Neural cell (in vitro differentiated cells): ENCODE data around the gene ACTR10. TPM values are rescaled to one million over a fixed set of nuclear protein-coding genes. Genes with fewer than 3 reads are reported as not detected.
A peak's percentile ranks its signal among the peaks of the same experiment; 100 is the strongest.

Experiments used
- H2AFZ ChIP-seq: fragments of 200-600, 300-800 bp; sonication (generic), shearing (Covaris generic); 2 replicates; pipeline ENCODE4 v1.6.0; 2014; ENCODE audit warnings: low read depth, mild to moderate bottlenecking, antibody characterized with exemption, low read length, moderate library complexity
- H3F3A ChIP-seq: fragments of 200-600 bp; shearing (Covaris generic); 2 replicates; pipeline ENCODE4 v1.6.1; 2016; ENCODE audit warnings: mild to moderate bottlenecking, moderate library complexity, mixed read lengths, antibody characterized with exemption, low read length; ENCODE audit not compliant: insufficient read depth, poor library complexity, severe bottlenecking
- H3K27ac ChIP-seq: fragments of 200-600, 300-800 bp; sonication (generic), shearing (Covaris generic); 2 replicates; pipeline ENCODE4 v1.5.1; 2014; ENCODE audit warnings: mild to moderate bottlenecking, low read length, moderate library complexity
- H3K27me3 ChIP-seq: fragments of 300-800, 200-600 bp; sonication (generic), shearing (Covaris generic); 2 replicates; pipeline ENCODE4 v1.6.0; 2014; ENCODE audit warnings: mild to moderate bottlenecking, low read depth, low read length, moderate library complexity; ENCODE audit not compliant: insufficient read depth
- H3K36me3 ChIP-seq: fragments of 300-800, 200-600 bp; sonication (generic), shearing (Covaris generic); 2 replicates; pipeline ENCODE4 v1.5.1; 2014; ENCODE audit warnings: mild to moderate bottlenecking, antibody characterized with exemption, low read length, moderate library complexity; ENCODE audit not compliant: insufficient read depth
- H3K4me2 ChIP-seq: fragments of 300-800, 200-600 bp; sonication (generic), shearing (Covaris generic); 2 replicates; pipeline ENCODE4 v1.6.0; 2014; ENCODE audit warnings: mild to moderate bottlenecking, low read length
- H3K4me3 ChIP-seq: fragments of 300-800, 200-600 bp; sonication (generic), shearing (Covaris generic); 2 replicates; pipeline ENCODE4 v1.5.1; 2014; ENCODE audit warnings: mild to moderate bottlenecking, low read length, moderate library complexity
- H3K79me2 ChIP-seq: fragments of 200-600 bp; shearing (Covaris generic); replicated peaks from 2 replicates; pipeline ENCODE4 v1.6.0; 2014; ENCODE audit warnings: mild to moderate bottlenecking, low read length, moderate library complexity; ENCODE audit not compliant: insufficient read depth
- H3K9ac ChIP-seq: fragments of 300-800, 200-600 bp; sonication (generic), shearing (Covaris generic); 2 replicates; pipeline ENCODE4 v1.6.1; 2016; ENCODE audit warnings: mild to moderate bottlenecking, low read length, mixed read lengths
- H3K9me2 ChIP-seq: fragments of 200-600 bp; shearing (Covaris generic); 2 replicates; pipeline ENCODE4 v1.6.1; 2016; ENCODE audit warnings: mild to moderate bottlenecking, low read length, mixed read lengths; ENCODE audit not compliant: insufficient read depth
- H3K9me3 ChIP-seq: fragments of 200-600, 300-800 bp; sonication (generic), shearing (Covaris generic); 2 replicates; pipeline ENCODE4 v1.6.1; 2016; ENCODE audit warnings: mild to moderate bottlenecking, mixed run types, low read length, moderate library complexity, mixed read lengths
- H4K20me1 ChIP-seq: fragments of 200-600 bp; shearing (Covaris generic); 2 replicates; pipeline ENCODE4 v1.6.1; 2016; ENCODE audit warnings: mild to moderate bottlenecking, mixed run types; ENCODE audit not compliant: insufficient read depth
- CTCF ChIP-seq: fragments of 450-650 bp; IDR thresholded peaks from 2 replicates; pipeline ENCODE4 v1.5.1; 2014; ENCODE audit warnings: antibody characterized with exemption, mild to moderate bottlenecking, moderate library complexity; ENCODE audit not compliant: poor library complexity, severe bottlenecking
- EP300 ChIP-seq: fragments of 450-650 bp; conservative IDR thresholded peaks from 2 replicates; pipeline ENCODE4 v1.6.1; 2014; ENCODE audit warnings: antibody characterized with exemption, mild to moderate bottlenecking, moderate library complexity; ENCODE audit not compliant: poor library complexity, severe bottlenecking
- EZH2 ChIP-seq: fragments of 200-600, 300-800 bp; shearing (Covaris generic), sonication (generic); IDR thresholded peaks from 2 replicates; pipeline ENCODE4 v1.6.1; 2014; ENCODE audit warnings: antibody characterized with exemption, low read length, borderline replicate concordance, mild to moderate bottlenecking; ENCODE audit not compliant: insufficient read depth, poor library complexity, severe bottlenecking
- MXI1 ChIP-seq: fragments of 450-650 bp; conservative IDR thresholded peaks from 2 replicates; pipeline ENCODE4 v1.6.1; 2014; ENCODE audit warnings: antibody characterized with exemption, mild to moderate bottlenecking; ENCODE audit not compliant: poor library complexity, severe bottlenecking
- POLR2AphosphoS5 ChIP-seq: IDR thresholded peaks from 2 replicates; pipeline ENCODE4 v1.6.1; 2012
- RAD21 ChIP-seq: fragments of 450-650 bp; conservative IDR thresholded peaks from 2 replicates; pipeline ENCODE4 v1.6.1; 2014; ENCODE audit warnings: antibody characterized with exemption, mild to moderate bottlenecking, moderate library complexity
- SMC3 ChIP-seq: fragments of 450-650 bp; conservative IDR thresholded peaks from 2 replicates; pipeline ENCODE4 v1.6.1; 2014; ENCODE audit warnings: antibody characterized with exemption, mild to moderate bottlenecking, moderate library complexity; ENCODE audit not compliant: poor library complexity
- TAF1 ChIP-seq: IDR thresholded peaks from 2 replicates; pipeline ENCODE4 v1.6.1; 2012; ENCODE audit warnings: low read depth
- polyA plus RNA-seq: library from polyadenylated mRNA; depleted of rRNA; stranded (reverse); fragments of >200 nt; gene quantifications from 2 replicates; pipeline ENCODE4 v1.2.3, GENCODE V29; 2014
- TF ChIP-seq, protein P1 (sequence below): IDR thresholded peaks from 2 replicates; pipeline ENCODE4 v1.6.1; 2012; ENCODE audit warnings: borderline replicate concordance

ACTR10 gene
- polyA plus RNA-seq, 1 donor from 2014 or later = 401 TPM

- TF ChIP-seq SMC3 = no peak
- TF ChIP-seq POLR2AphosphoS5 = no peak
- TF ChIP-seq RAD21 = no peak
- no peak for TF ChIP-seq EZH2
- TF ChIP-seq MXI1 = no peak
- no peak for TF ChIP-seq CTCF
- TF ChIP-seq TAF1 = no peak
- TF ChIP-seq, protein P1, sequence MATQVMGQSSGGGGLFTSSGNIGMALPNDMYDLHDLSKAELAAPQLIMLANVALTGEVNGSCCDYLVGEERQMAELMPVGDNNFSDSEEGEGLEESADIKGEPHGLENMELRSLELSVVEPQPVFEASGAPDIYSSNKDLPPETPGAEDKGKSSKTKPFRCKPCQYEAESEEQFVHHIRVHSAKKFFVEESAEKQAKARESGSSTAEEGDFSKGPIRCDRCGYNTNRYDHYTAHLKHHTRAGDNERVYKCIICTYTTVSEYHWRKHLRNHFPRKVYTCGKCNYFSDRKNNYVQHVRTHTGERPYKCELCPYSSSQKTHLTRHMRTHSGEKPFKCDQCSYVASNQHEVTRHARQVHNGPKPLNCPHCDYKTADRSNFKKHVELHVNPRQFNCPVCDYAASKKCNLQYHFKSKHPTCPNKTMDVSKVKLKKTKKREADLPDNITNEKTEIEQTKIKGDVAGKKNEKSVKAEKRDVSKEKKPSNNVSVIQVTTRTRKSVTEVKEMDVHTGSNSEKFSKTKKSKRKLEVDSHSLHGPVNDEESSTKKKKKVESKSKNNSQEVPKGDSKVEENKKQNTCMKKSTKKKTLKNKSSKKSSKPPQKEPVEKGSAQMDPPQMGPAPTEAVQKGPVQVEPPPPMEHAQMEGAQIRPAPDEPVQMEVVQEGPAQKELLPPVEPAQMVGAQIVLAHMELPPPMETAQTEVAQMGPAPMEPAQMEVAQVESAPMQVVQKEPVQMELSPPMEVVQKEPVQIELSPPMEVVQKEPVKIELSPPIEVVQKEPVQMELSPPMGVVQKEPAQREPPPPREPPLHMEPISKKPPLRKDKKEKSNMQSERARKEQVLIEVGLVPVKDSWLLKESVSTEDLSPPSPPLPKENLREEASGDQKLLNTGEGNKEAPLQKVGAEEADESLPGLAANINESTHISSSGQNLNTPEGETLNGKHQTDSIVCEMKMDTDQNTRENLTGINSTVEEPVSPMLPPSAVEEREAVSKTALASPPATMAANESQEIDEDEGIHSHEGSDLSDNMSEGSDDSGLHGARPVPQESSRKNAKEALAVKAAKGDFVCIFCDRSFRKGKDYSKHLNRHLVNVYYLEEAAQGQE = no peak
- TF ChIP-seq EP300 = no peak
- H3K79me2 ChIP-seq = no peaks in the 10 kb centered on the region
- no peak overlapping the region for H3K9ac ChIP-seq
- H4K20me1 ChIP-seq = no peaks in the 10 kb centered on the region
- H3K4me3 ChIP-seq = no peak overlapping the region
- no peaks in the 10 kb centered on the region for H3K9me3 ChIP-seq
- H2AFZ ChIP-seq = no peak overlapping the region
- no peaks in the 10 kb centered on the region for H3K27me3 ChIP-seq
- no peaks in the 10 kb centered on the region for H3K9me2 ChIP-seq
- no peaks in the 10 kb centered on the region for H3F3A ChIP-seq
- H3K36me3 ChIP-seq = no peaks in the 10 kb centered on the region
- no peak overlapping the region for H3K27ac ChIP-seq
- no peak overlapping the region for H3K4me2 ChIP-seq
These were observed 39.4 kb upstream of the ACTR10 start for GRCh38 chr14:58160561-58160960.

- TF ChIP-seq POLR2AphosphoS5 = no peak
- TF ChIP-seq EP300 = no peak
- TF ChIP-seq CTCF = peak; percentile 86
- TF ChIP-seq EZH2 = no peak
- no peak for TF ChIP-seq TAF1
- TF ChIP-seq, protein P1 = no peak
- peak; percentile 90 for TF ChIP-seq SMC3
- TF ChIP-seq RAD21 = peak; percentile 84
- no peak for TF ChIP-seq MXI1
- Histone ChIP-seq H3F3A (no peaks in the 10 kb centered on the region), H3K4me3 (no peak overlapping the region), H3K36me3 (no peaks in the 10 kb centered on the region), H3K27me3 (no peaks in the 10 kb centered on the region), H3K9me3 (no peaks in the 10 kb centered on the region), H2AFZ (no peak overlapping the region), H3K9ac (no peak overlapping the region), H3K79me2 (no peaks in the 10 kb centered on the region), H3K4me2 (no peak overlapping the region), H4K20me1 (no peaks in the 10 kb centered on the region), H3K27ac (no peak overlapping the region), H3K9me2 (no peaks in the 10 kb centered on the region)
These were observed 33.7 kb upstream of the ACTR10 start for GRCh38 chr14:58166005-58166983.
